ENCODE results near the gene ARHGEF3.

DNA sequence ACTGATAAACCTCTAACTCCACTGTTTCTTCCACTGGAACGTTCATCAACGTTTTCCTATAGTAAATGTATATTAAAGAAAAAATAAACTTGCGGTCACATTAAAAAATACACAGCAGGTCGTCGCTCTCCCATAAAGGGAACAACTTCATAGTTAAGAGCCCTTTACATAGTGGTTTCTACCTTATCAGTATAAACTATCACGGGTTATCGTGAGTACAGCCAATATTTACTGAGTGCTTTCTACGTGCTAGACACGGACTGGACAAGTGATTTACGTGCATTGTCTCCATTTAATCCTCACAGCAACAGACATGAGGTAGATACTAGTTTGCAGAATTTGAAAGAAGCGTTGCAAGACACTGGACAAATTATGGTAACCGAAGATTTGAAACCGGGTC, 117.7 kb downstream of the ARHGEF3 start:
- TF ChIP-seq, protein P1, sequence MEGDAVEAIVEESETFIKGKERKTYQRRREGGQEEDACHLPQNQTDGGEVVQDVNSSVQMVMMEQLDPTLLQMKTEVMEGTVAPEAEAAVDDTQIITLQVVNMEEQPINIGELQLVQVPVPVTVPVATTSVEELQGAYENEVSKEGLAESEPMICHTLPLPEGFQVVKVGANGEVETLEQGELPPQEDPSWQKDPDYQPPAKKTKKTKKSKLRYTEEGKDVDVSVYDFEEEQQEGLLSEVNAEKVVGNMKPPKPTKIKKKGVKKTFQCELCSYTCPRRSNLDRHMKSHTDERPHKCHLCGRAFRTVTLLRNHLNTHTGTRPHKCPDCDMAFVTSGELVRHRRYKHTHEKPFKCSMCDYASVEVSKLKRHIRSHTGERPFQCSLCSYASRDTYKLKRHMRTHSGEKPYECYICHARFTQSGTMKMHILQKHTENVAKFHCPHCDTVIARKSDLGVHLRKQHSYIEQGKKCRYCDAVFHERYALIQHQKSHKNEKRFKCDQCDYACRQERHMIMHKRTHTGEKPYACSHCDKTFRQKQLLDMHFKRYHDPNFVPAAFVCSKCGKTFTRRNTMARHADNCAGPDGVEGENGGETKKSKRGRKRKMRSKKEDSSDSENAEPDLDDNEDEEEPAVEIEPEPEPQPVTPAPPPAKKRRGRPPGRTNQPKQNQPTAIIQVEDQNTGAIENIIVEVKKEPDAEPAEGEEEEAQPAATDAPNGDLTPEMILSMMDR (IDR thresholded peaks at IDR 0.05; ENCODE audit: low read depth, low read length), result no peak
- no peak for TF ChIP-seq POLR2A (IDR thresholded peaks at IDR 0.05; ENCODE audit: extremely low read depth, insufficient read length)
- no peak for TF ChIP-seq MYC (IDR thresholded peaks at IDR 0.05; ENCODE audit: low read depth, low read length)

Measured in NB4 (cell line).